Loucy (cell line): ENCODE measurements around the gene SERPINB6.
A peak's percentile ranks its signal among the peaks of the same experiment; 100 is the strongest.

ENCODE experiments used
- H2AFZ ChIP-seq: fragments of 200-600 bp; sonication (generic); 2 replicates; pipeline ENCODE4 v1.6.0; 2016; ENCODE audit warnings: antibody characterized with exemption, mild to moderate bottlenecking, low read length, moderate library complexity
- H3F3A ChIP-seq: fragments of 200-600 bp; 2 replicates; pipeline ENCODE4 v1.6.0; 2016; ENCODE audit warnings: antibody characterized with exemption, low read depth, mild to moderate bottlenecking
- H3K27me3 ChIP-seq: fragments of 200-600 bp; sonication (generic); 2 replicates; pipeline ENCODE4 v1.6.1; 2014; ENCODE audit warnings: low read length, mild to moderate bottlenecking; ENCODE audit not compliant: insufficient read depth, poor library complexity, severe bottlenecking
- H3K36me3 ChIP-seq: fragments of 200-600 bp; sonication (generic); 2 replicates; pipeline ENCODE4 v1.6.1; 2016; ENCODE audit warnings: low read length; ENCODE audit not compliant: insufficient read depth
- H3K4me1 ChIP-seq: fragments of 200-600 bp; sonication (generic); 2 replicates; pipeline ENCODE4 v1.5.1; 2014; ENCODE audit warnings: low read length, mild to moderate bottlenecking; ENCODE audit not compliant: insufficient read depth, poor library complexity, severe bottlenecking
- H3K4me2 ChIP-seq: fragments of 200-600 bp; sonication (generic); 2 replicates; pipeline ENCODE4 v1.6.0; 2014; ENCODE audit warnings: antibody characterized with exemption, low read length, low read depth, mild to moderate bottlenecking; ENCODE audit not compliant: poor library complexity, severe bottlenecking
- H3K4me3 ChIP-seq: fragments of 200-600 bp; sonication (generic); 2 replicates; pipeline ENCODE4 v1.5.1; 2014; ENCODE audit warnings: low read length, mild to moderate bottlenecking, mixed read lengths; ENCODE audit not compliant: poor library complexity, severe bottlenecking
- H3K79me2 ChIP-seq: fragments of 200-600 bp; sonication (generic); 2 replicates; pipeline ENCODE4 v1.6.1; 2014; ENCODE audit warnings: low read length; ENCODE audit not compliant: insufficient read depth
- H3K9ac ChIP-seq: fragments of 200-600 bp; sonication (generic); 2 replicates; pipeline ENCODE4 v1.6.0; 2014; ENCODE audit warnings: mild to moderate bottlenecking, low read depth, low read length, moderate library complexity; ENCODE audit not compliant: poor library complexity, severe bottlenecking
- H3K9me2 ChIP-seq: fragments of 200-600 bp; sonication (generic); replicated peaks from 2 replicates; pipeline ENCODE4 v1.6.1; 2016; ENCODE audit warnings: low read depth, low read length, mixed read lengths
- H3K9me3 ChIP-seq: fragments of 200-600 bp; sonication (generic); 2 replicates; pipeline ENCODE4 v1.6.1; 2014; ENCODE audit warnings: mild to moderate bottlenecking, antibody characterized with exemption, low read length, low read depth; ENCODE audit not compliant: insufficient read depth
- H4K20me1 ChIP-seq: fragments of 200-600 bp; sonication (generic); 2 replicates; pipeline ENCODE4 v1.6.0; 2014; ENCODE audit warnings: antibody characterized with exemption, low read length, mild to moderate bottlenecking; ENCODE audit not compliant: insufficient read depth, poor library complexity, severe bottlenecking
- EZH2phosphoT487 ChIP-seq: fragments of 200-600 bp; IDR thresholded peaks from 2 replicates; pipeline ENCODE4 v1.6.1; 2018; ENCODE audit warnings: antibody characterized with exemption, mild to moderate bottlenecking, moderate library complexity, borderline replicate concordance
- TF ChIP-seq, protein P1 (sequence below): fragments of 200-600 bp; sonication (generic); conservative IDR thresholded peaks from 2 replicates; pipeline ENCODE4 v1.5.1; 2014; ENCODE audit warnings: mild to moderate bottlenecking, antibody characterized with exemption, low read length

SERPINB6 gene

DNA sequence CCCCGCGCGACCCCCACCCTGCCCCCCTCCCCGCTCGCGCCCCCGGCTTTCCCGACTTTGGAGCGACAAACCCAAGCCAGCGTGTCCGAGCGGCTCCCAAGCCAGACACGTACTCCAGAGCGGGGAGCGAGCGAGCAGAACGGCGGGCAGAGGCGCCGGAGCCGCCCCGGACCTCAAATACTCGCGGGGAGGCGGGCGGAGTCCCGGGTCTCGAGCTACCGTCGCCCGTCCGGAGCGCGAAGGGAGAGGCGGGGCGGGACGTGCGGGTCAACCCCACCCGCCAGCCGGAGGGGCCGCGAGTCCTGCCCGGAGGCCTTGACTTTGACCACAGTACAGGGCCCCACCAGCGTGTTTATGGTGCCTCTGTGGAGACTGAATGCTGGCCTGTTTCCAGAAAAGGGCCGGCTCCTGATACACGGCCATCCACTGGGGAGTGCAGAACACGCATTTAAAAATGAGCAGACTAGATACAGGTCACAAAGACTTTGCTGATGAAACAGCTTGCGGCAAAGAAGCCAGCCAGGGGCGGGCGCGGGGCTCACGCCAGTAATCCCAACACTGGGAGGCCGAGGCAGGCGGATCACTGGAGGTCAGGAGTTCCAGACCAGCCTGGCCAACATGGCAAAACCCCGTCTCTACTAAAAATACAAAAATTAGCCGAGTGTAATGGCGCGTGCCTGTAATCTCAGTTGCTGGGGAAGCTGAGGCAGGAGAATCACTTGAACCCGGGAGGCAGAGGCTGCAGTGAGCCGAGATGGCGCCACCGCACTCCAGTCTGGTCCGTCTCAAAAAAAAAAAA lies at the start of gene SERPINB6:
TSS of gene SERPINB6 (minus strand) at position 148 of the 799 bp plus-strand sequence. CDS start 12,235 bp downstream, outside the sequence.
- Histone ChIP-seq H3K4me3 (peak within 1 kb of the TSS; percentile 78), H3K79me2 (0 out of 2 replicates have a peak, but pooled peaks cover 8% of the 10 kb centered on the region), H3K9me3 (no peaks in the 10 kb centered on the region; the same call in 1 of the 2 replicates), H3K4me1 (peaks cover 10% of the 10 kb centered on the region), H2AFZ (peak within 1 kb of the TSS; percentile 95), H4K20me1 (no peaks in the 10 kb centered on the region), H3K9ac (peak within 1 kb of the TSS; percentile 76), H3F3A (0 out of 2 replicates have a peak, but pooled peaks cover 4% of the 10 kb centered on the region), H3K27me3 (no peaks in the 10 kb centered on the region), H3K9me2 (no peaks in the 10 kb centered on the region), H3K4me2 (peak within 1 kb of the TSS; percentile 73), H3K36me3 (no peaks in the 10 kb centered on the region)
- TF ChIP-seq EZH2phosphoT487: no peak

DNA sequence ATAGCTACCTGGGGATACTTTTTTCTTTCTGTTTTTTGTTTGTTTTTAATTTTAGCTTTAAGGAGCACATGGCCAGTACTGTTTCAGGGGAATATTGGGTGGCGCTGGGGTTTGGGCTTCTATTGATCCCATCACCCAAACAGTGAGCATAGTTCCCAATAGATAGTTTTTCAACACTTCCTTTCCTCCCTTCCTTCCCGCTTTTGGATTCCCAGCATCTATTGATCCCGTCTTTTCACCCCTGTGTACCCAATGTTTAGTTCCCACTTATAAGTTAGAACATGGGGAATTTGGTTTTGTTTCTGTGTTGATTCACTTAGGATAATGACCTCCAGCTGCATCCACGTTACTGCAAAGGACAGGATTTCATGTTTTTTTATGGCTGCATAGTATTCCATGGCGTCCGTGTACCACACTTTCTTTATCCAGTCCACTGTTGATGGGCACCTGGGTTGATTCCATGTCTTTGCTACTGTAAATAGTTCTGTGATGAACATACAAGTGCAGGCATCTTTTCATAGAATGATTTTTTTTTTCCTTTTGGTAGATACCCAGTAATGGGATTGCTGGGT lies 48.5 kb upstream of the SERPINB6 start:
- Histone ChIP-seq H3K4me1 (peaks cover 43% of the 10 kb centered on the region), H3F3A (peaks cover 18% of the 10 kb centered on the region), H3K9me3 (no peaks in the 10 kb centered on the region), H3K4me2 (peak overlapping the region; percentile 22), H3K9ac (peak overlapping the region; percentile 0), H3K36me3 (no peaks in the 10 kb centered on the region), H2AFZ (no peak overlapping the region), H3K9me2 (no peaks in the 10 kb centered on the region), H3K27me3 (no peaks in the 10 kb centered on the region), H3K4me3 (no peak overlapping the region), H4K20me1 (peaks cover 2% of the 10 kb centered on the region), H3K79me2 (peaks cover 43% of the 10 kb centered on the region)
- TF ChIP-seq EZH2phosphoT487: no peak
- TF ChIP-seq, protein P1, sequence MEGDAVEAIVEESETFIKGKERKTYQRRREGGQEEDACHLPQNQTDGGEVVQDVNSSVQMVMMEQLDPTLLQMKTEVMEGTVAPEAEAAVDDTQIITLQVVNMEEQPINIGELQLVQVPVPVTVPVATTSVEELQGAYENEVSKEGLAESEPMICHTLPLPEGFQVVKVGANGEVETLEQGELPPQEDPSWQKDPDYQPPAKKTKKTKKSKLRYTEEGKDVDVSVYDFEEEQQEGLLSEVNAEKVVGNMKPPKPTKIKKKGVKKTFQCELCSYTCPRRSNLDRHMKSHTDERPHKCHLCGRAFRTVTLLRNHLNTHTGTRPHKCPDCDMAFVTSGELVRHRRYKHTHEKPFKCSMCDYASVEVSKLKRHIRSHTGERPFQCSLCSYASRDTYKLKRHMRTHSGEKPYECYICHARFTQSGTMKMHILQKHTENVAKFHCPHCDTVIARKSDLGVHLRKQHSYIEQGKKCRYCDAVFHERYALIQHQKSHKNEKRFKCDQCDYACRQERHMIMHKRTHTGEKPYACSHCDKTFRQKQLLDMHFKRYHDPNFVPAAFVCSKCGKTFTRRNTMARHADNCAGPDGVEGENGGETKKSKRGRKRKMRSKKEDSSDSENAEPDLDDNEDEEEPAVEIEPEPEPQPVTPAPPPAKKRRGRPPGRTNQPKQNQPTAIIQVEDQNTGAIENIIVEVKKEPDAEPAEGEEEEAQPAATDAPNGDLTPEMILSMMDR: no peak

DNA sequence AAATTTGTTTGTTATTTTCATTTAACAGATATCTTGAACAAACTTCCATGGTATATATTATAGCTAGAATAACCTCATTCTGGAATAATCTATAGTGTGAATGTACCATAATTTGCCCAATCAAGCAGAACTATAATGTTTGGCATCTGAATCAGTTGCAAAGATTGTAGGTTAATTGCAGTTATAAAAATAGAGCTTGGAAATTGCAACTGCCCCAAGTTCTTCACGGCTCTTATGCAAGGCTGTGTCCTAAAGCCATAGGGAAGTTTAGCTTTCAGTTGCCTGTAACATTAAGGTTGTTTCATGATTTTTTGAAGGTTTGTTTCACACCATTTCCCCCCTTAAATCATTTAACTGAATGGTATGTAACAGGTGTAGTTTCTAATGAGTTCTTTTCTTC lies 47.7 kb upstream of the SERPINB6 start:
- peaks cover 39% of the 10 kb centered on the region for H3K79me2 ChIP-seq
- no peaks in the 10 kb centered on the region for H3K36me3 ChIP-seq
- H3K4me1 ChIP-seq: peaks cover 36% of the 10 kb centered on the region
- H3F3A ChIP-seq: peaks cover 18% of the 10 kb centered on the region
- no peak overlapping the region for H3K4me3 ChIP-seq
- peak overlapping the region; percentile 22 for H3K4me2 ChIP-seq
- TF ChIP-seq, protein P1: no peak
- TF ChIP-seq EZH2phosphoT487: no peak
- no peaks in the 10 kb centered on the region for H3K9me2 ChIP-seq
- no peaks in the 10 kb centered on the region for H3K9me3 ChIP-seq
- no peaks in the 10 kb centered on the region for H3K27me3 ChIP-seq
- no peak overlapping the region for H2AFZ ChIP-seq
- H4K20me1 ChIP-seq: peaks cover 2% of the 10 kb centered on the region
- H3K9ac ChIP-seq: peak overlapping the region; percentile 0
